Pancreas (tissue), 10 donors: ENCODE data around the gene USP20. TPM values are rescaled to one million over a fixed set of nuclear protein-coding genes. Genes with fewer than 3 reads are reported as not detected.
"Not testable (repeated sequence)": the region's sequence is repeated elsewhere in the genome, so short reads cannot be mapped to it uniquely, and the experiment has no call there.

ENCODE experiments used
- ATAC-seq, 4 donors: fragments of 200-7000 bp; cut with Tn5 transposase; one replicate each; pipeline versions ENCODE4 v1.8.0 to v1.9.1; 2020; ENCODE audit warnings: mild to moderate bottlenecking in 4 of 4, moderate library complexity in 4 of 4
- DNase-seq, 6 donors: peaks; one replicate each; pipeline ENCODE4 v3.0.0-alpha.2; 2020
- FAIRE-seq: peaks from 2 replicates; lab custom pipeline; 2012; peaks lifted over from hg19 to GRCh38; lab: Jason Lieb, UNC
- H3K27ac ChIP-seq, 4 donors: fragments of 200-600 bp; sonication (generic); 1 replicate in 3 of 4; 2 replicates in 1 of 4; pipeline versions ENCODE4 v1.5.0 to v1.8.0; 2020
- H3K27me3 ChIP-seq, 4 donors: fragments of 200-600 bp; one replicate each; pipeline ENCODE4 v1.8.0; 2021
- H3K36me3 ChIP-seq, 3 donors: fragments of 200-600 bp; sonication (generic) in 1 of 3; one replicate each; pipeline versions ENCODE4 v1.5.0 to v1.8.0; 2020 to 2021
- H3K4me1 ChIP-seq, 3 donors: fragments of 200-600 bp; one replicate each; pipeline ENCODE4 v1.8.0; 2021
- H3K4me3 ChIP-seq, 4 donors: fragments of 200-600 bp; sonication (generic) in 2 of 4; one replicate each; pipeline versions ENCODE4 v1.5.0 to v1.8.0; 2020 to 2021
- H3K9me3 ChIP-seq, 4 donors: fragments of 200-600 bp; one replicate each; pipeline ENCODE4 v1.8.0; 2021
- WGBS, 2 donors: extraction: QIAGEN DNeasy Blood & Tissue Kit; methylation state at CpG; one replicate each; pipeline ENCODE4 v1.1.7; 2013; 5-methylcytosine and 5-hydroxymethylcytosine counted together
- intact Hi-C, 3 donors: fragments of 100-400 bp; cut with DNase I; formaldehyde crosslinking; loops; one replicate each; pipeline versions ENCODE4 v1.11.1 to v1.14.2; 2022
- polyA plus RNA-seq, 2 donors: library from polyadenylated mRNA; stranded (reverse); fragments of 200-250 nt; gene quantifications; one replicate each; pipeline ENCODE4 v1.2.3, GENCODE V29; 2013
- total RNA-seq, 6 donors: library from RNA; stranded (reverse); fragmentation: NEBNext Ultra II Directional in 4 of 6; extraction: Animal tissue kit (Norgen Biotek cat#: 25700) in 4 of 6; gene quantifications; one replicate each; pipeline versions ENCODE4 v1.2.1 to v1.2.4, GENCODE V29; 2021 to 2023
- TF ChIP-seq, protein P1 (sequence below), 4 donors: fragments of 200-600 bp; sonication (generic) in 3 of 4; IDR thresholded peaks; one replicate each; pipeline versions ENCODE4 v1.5.0 to v1.8.0; 2021; ENCODE audit warnings: antibody characterized with exemption in 4 of 4
- donor health status: healthy with polysubstance abuse.
- donor health status: DM: no; HTN: no; CAD: no; lungs with moderate emphysema.
- donor health status: DM: no; HTN: no; CAD: no.
- donor health status: control.
- donor health status: control.
- donor health status: Bipolar disorder and iron deficiency.
- donor health status: DM: yes; HTN: yes; CAD: no.
- donor health status: DM: no; HTN: no; CAD: no.
- donor health status: DM: no; HTN: no; CAD: no.
- donor health status: DM: yes; HTN: yes; CAD: no.

Gene USP20
- total and polyA plus RNA-seq, 8 donors = 9.7 to 54.8 (median 14.0) TPM

DNA sequence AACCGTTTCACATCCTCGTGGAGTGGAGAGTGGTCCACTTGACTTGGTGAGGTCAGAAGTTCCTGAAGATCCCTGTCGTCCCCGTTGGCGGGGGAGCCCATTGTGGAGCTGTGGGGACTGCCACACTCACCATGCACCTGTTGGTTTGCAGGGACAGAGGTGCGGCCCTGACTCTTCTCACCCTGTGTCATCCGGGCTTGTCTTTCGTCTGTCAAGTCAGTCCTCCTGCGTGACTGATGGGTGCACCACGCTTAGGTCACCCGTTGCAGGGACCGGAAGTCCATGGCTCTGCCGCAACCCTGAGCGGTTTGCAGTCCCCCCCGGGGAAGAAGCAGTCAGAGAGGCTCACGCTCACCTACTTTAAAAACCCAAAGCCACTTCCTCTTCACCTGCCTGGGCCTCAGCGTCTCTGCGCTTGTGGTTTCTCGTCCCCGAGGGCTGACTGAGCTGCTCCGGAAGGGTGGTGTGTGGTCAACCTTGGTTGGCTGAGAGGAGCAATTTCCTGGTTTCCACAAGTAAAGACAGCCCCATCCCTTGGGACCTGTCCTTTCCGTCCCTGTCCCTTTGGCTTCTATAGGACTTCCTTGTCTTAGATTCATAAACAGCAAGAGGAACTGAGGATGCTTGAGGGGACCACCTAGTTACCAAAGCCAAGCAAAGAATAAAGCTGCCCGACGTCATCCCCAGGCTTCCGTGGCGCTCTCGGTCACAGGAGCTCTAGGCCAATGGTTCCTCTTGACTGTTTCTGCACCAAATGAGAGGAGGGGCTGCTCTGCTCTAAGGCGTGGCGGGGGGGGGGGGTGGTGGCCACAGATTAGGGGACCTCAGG lies 53.2 kb downstream of the USP20 start:
- Histone ChIP-seq H3K27me3 (no peaks in the 10 kb centered on the region), H3K4me1 (peaks cover 4 to 8% (median 6%) of the 10 kb centered on the region in 3 donors), H3K36me3 (no peaks in the 10 kb centered on the region), H3K27ac (peak overlapping the region in 2 of 4 donors; percentile 6 to 39), H3K4me3 (peak overlapping the region in 1 of 4 donors; percentile 12), H3K9me3 (no peaks in the 10 kb centered on the region)
- FAIRE-seq = no peak
- ATAC-seq = no peak
- 82 to 83% methylated on average over 29 of the region's 29 CpGs for WGBS, 2 donors
- peak in 3 of 6 donors; percentile 10 to 46 (median 37) for DNase-seq
- intact Hi-C loops = loop anchor here in 1 of 3 donors (10.0 kb wide), 2 partner anchors 176 to 346 kb away; no protein-coding TSS in a partner anchor
- TF ChIP-seq, protein P1, sequence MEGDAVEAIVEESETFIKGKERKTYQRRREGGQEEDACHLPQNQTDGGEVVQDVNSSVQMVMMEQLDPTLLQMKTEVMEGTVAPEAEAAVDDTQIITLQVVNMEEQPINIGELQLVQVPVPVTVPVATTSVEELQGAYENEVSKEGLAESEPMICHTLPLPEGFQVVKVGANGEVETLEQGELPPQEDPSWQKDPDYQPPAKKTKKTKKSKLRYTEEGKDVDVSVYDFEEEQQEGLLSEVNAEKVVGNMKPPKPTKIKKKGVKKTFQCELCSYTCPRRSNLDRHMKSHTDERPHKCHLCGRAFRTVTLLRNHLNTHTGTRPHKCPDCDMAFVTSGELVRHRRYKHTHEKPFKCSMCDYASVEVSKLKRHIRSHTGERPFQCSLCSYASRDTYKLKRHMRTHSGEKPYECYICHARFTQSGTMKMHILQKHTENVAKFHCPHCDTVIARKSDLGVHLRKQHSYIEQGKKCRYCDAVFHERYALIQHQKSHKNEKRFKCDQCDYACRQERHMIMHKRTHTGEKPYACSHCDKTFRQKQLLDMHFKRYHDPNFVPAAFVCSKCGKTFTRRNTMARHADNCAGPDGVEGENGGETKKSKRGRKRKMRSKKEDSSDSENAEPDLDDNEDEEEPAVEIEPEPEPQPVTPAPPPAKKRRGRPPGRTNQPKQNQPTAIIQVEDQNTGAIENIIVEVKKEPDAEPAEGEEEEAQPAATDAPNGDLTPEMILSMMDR (IDR thresholded peaks at IDR 0.05) = no peak

DNA sequence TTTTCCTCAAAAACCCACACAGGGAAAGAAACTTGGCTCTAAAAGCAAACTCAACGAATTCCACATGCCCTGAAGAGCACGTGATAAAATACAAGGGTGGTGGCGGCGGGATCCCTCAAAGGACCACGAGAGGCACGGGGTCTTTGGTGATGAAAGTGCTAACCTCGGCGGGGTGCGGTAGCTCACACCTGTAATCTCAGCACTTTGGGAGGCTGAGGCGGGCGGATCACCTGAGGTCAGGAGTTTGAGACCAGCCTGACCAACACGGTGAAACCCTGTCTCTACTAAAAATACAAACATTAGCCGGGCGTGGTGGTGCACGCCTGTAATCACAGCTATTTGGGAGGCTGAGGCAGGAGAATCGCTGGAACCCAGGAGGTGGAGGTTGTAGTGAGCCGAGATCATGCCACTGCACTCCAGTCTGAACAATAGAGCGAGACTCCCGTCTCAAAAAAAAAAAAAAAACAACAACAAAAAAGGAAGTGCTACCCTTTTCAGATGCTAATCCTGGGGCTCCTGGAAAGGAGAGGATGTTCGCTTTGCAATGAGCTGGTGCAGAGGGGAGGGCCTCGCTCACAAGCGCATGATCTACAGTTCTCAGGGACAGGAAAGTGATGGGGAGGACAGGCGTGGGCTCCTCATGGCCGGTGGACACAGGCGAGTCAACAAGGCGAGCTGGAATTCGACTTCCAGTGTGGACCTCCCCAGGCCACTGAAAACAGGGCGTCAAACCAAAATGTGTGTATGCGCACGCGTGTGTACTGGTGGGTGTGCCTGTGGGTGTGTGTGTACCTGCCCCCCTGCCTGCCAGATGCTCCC lies 54.1 kb downstream of the USP20 start:
- 90 to 93% methylated on average over 31 of the region's 31 CpGs for WGBS, 2 donors
- H3K27me3 ChIP-seq = no peaks in the 10 kb centered on the region
- DNase-seq (no peak), FAIRE-seq (no peak), ATAC-seq (no peak)
- H3K9me3 ChIP-seq = no peaks in the 10 kb centered on the region
- intact Hi-C loops = loop anchor here in 1 of 3 donors (10.0 kb wide), 2 partner anchors 175 to 345 kb away; no protein-coding TSS in a partner anchor
- no peak overlapping the region for H3K27ac ChIP-seq
- H3K4me3 ChIP-seq = no peak overlapping the region
- peaks cover 0 to 4% (median 3%) of the 10 kb centered on the region in 3 donors for H3K4me1 ChIP-seq
- TF ChIP-seq, protein P1 (IDR thresholded peaks at IDR 0.05) = no peak
- no peaks in the 10 kb centered on the region for H3K36me3 ChIP-seq

GRCh38 chr9:129889941-129890717 lies 54.9 kb downstream of the USP20 start:
- Histone ChIP-seq H3K27me3 (no peaks in the 10 kb centered on the region), H3K36me3 (no peaks in the 10 kb centered on the region), H3K4me3 (no peak overlapping the region), H3K4me1 (peaks cover 0 to 4% (median 2%) of the 10 kb centered on the region in 3 donors), H3K9me3 (no peaks in the 10 kb centered on the region), H3K27ac (peak overlapping the region in 2 of 4 donors; percentile 4 to 15)
- FAIRE-seq = no peak
- peak in 1 of 6 donors; percentile 66 for DNase-seq
- no peak for ATAC-seq
- intact Hi-C loops = loop anchor here in 1 of 3 donors (10.0 kb wide), 2 partner anchors 175 to 345 kb away; no protein-coding TSS in a partner anchor
- TF ChIP-seq, protein P1 (IDR thresholded peaks at IDR 0.05) = no peak
- 82 to 86% methylated on average over 33 to 37 of the region's 37 CpGs for WGBS, 2 donors

DNA sequence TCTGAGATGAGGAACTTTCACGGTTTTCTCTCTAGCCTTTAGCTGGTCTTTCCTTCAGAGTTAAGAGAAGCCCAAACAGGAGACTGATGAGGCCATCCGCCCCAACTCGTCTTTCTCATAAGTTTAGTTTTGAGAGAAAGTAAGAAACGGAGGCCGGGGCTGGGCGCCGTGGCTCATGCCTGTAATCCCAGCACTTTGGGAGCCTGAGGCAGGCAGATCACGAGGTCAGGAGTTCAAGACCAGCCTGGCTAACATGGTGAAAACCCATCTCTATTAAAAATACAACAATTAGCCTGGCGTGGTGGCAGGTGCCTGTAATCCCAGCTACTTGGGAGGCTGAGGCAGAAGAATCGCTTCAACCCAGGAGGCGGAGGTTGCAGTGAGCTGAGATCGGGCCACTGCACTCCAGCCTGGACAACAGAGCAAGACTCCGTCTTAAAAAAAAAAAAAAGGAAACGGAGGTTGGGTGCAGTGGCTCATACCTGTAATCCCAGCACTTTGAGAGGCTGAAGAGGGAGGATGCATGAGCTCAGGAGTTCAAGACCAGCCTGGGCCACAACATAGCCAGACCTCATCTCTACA lies 55.6 kb downstream of the USP20 start:
- H3K4me3 ChIP-seq, FAIRE-seq, H3K36me3 ChIP-seq, H3K27ac ChIP-seq, intact Hi-C loops, H3K4me1 ChIP-seq, DNase-seq, H3K9me3 ChIP-seq, ATAC-seq, H3K27me3 ChIP-seq: not testable (repeated sequence)
- 90 to 94% methylated on average over 14 of the region's 14 CpGs for WGBS, 2 donors
